ENCODE data around the gene DMRTB1. TPM values are rescaled to one million over a fixed set of nuclear protein-coding genes. Genes with fewer than 3 reads are reported as not detected.

DMRTB1 gene
- total and polyA plus RNA-seq, 12 donors, result not detected

- no peak overlapping the region for H3K27ac ChIP-seq
- 30 to 35% methylated on average over 7 to 8 of the region's 8 CpGs for WGBS, 2 donors
- DNase-seq (no peak), ATAC-seq (no peak)
- TF ChIP-seq, protein P1, sequence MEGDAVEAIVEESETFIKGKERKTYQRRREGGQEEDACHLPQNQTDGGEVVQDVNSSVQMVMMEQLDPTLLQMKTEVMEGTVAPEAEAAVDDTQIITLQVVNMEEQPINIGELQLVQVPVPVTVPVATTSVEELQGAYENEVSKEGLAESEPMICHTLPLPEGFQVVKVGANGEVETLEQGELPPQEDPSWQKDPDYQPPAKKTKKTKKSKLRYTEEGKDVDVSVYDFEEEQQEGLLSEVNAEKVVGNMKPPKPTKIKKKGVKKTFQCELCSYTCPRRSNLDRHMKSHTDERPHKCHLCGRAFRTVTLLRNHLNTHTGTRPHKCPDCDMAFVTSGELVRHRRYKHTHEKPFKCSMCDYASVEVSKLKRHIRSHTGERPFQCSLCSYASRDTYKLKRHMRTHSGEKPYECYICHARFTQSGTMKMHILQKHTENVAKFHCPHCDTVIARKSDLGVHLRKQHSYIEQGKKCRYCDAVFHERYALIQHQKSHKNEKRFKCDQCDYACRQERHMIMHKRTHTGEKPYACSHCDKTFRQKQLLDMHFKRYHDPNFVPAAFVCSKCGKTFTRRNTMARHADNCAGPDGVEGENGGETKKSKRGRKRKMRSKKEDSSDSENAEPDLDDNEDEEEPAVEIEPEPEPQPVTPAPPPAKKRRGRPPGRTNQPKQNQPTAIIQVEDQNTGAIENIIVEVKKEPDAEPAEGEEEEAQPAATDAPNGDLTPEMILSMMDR (IDR thresholded peaks at IDR 0.05), result no peak
- peaks cover 0 to 38% (median 25%) of the 10 kb centered on the region in 7 donors for H3K27me3 ChIP-seq
- no peaks in the 10 kb centered on the region for H3K36me3 ChIP-seq
- no peak overlapping the region for H3K4me3 ChIP-seq
- intact Hi-C loops (cut with DNase I), result no loop called here
- H3K4me1 ChIP-seq, result no peaks in the 10 kb centered on the region
- H3K9me3 ChIP-seq, result no peaks in the 10 kb centered on the region
These were observed 9.5 kb upstream of the DMRTB1 start for GRCh38 chr1:53449693-53450092.

DNA sequence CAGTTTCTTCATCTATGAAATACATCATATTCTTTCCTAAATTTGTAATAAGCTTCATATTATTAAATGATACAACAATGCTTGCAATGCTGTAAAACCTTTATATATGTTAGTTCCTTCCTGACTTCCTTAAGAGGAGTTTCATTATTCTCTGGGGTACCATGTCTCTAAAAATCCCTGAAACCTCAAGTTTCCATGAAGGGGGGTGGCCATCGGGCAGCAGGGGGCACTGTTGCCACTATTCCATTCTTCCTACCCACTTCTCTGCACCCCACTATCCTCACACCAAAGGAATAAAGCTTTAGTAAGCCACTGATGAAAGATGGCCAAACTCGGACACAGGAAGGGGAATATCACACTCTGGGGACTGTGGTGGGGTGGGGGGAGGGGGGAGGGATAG is 9.0 kb upstream of the DMRTB1 start:
- intact Hi-C loops (cut with DNase I), result no loop called here
- Histone ChIP-seq H3K36me3 (no peaks in the 10 kb centered on the region), H3K4me1 (no peaks in the 10 kb centered on the region), H3K27me3 (peaks cover 0 to 38% (median 25%) of the 10 kb centered on the region in 7 donors), H3K27ac (no peak overlapping the region), H3K4me3 (no peak overlapping the region), H3K9me3 (no peaks in the 10 kb centered on the region)
- WGBS, 2 donors, result 9 to 12% methylated on average over 2 of the region's 2 CpGs
- TF ChIP-seq, protein P1 (IDR thresholded peaks at IDR 0.05), result peak in 5 of 9 donors; percentile 13 to 36 (median 18)
- ATAC-seq (no peak), DNase-seq (no peak)

DNA sequence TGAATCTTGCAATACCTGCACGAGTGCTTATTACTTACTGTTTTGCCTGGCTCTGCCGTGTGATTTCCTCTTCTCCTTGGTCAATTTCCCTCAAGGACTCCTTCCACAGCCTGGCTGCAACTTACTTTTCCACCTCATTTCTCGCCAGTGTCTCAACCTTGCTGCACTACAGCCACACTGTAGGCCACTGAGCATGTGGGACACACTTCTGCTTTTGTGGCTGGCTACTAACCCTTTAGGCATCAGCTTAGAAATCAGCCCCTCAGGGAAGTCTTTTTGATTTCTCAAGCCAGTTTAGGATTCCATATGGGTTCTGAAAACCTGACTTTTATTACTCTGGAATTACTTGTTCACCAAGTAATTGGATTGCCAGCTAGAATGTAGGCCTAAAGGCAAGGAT is 5.2 kb upstream of the DMRTB1 start:
- peaks cover 0 to 44% (median 28%) of the 10 kb centered on the region in 7 donors for H3K27me3 ChIP-seq
- intact Hi-C loops (cut with DNase I), result no loop called here
- no peak overlapping the region for H3K4me3 ChIP-seq
- DNase-seq, result no peak
- 80 to 86% methylated on average over 3 of the region's 3 CpGs for WGBS, 2 donors
- H3K27ac ChIP-seq, result no peak overlapping the region
- no peaks in the 10 kb centered on the region for H3K4me1 ChIP-seq
- H3K9me3 ChIP-seq, result no peaks in the 10 kb centered on the region
- H3K36me3 ChIP-seq, result no peaks in the 10 kb centered on the region
- no peak for ATAC-seq
- TF ChIP-seq, protein P1 (IDR thresholded peaks at IDR 0.05), result no peak

- Histone ChIP-seq H3K27ac (no peak overlapping the region), H3K36me3 (no peaks in the 10 kb centered on the region), H3K9me3 (no peaks in the 10 kb centered on the region), H3K4me1 (no peaks in the 10 kb centered on the region), H3K27me3 (peaks cover 0 to 32% (median 20%) of the 10 kb centered on the region in 7 donors), H3K4me3 (no peak overlapping the region)
- ATAC-seq (no peak), DNase-seq (no peak)
- intact Hi-C loops (cut with DNase I), result no loop called here
- TF ChIP-seq, protein P1 (IDR thresholded peaks at IDR 0.05), result no peak
- WGBS, 2 donors, result 76 to 82% methylated on average over 6 of the region's 6 CpGs
These were observed 3.7 kb upstream of the DMRTB1 start for GRCh38 chr1:53455364-53455991.
